Natural killer cell (primary cell): ENCODE measurements around the gene DCDC2B. TPM values are rescaled to one million over a fixed set of nuclear protein-coding genes. Genes with fewer than 3 reads are reported as not detected.
A peak's percentile ranks its signal among the peaks of the same experiment; 100 is the strongest.

Source experiments
- ATAC-seq, 3 donors: fragments of 150-1000 bp in 2 of 3; fragments of 200-7000 bp in 1 of 3; cut with Tn5 transposase; 1 replicate in 1 of 3; 2 replicates in 2 of 3; pipeline ENCODE4 v1.10.0; 2021; ENCODE audit warnings: mild to moderate bottlenecking in 2 of 3, moderate library complexity in 2 of 3
- DNase-seq, 2 donors: peaks; one replicate each; pipeline versions ENCODE4 v3.0.0 to v3.0.0-alpha.2; 2013 to 2021; ENCODE audit warnings: mixed read lengths in 1 of 2
- H3K27ac ChIP-seq: one replicate; pipeline ENCODE4 v1.5.1; 2013; ENCODE audit warnings: mild to moderate bottlenecking, low read length
- H3K27me3 ChIP-seq: one replicate; pipeline ENCODE4 v1.6.1; 2013; ENCODE audit warnings: low read length; ENCODE audit not compliant: control insufficient read depth, insufficient read depth
- H3K36me3 ChIP-seq: one replicate; pipeline ENCODE4 v1.6.1; 2013; ENCODE audit warnings: low read length; ENCODE audit not compliant: control insufficient read depth, insufficient read depth
- H3K4me1 ChIP-seq: one replicate; pipeline ENCODE4 v1.6.1; 2013; ENCODE audit warnings: low read length; ENCODE audit not compliant: control insufficient read depth, insufficient read depth
- H3K4me3 ChIP-seq: one replicate; pipeline ENCODE4 v1.5.1; 2013; ENCODE audit warnings: low read length
- H3K9me3 ChIP-seq: one replicate; pipeline ENCODE4 v1.6.1; 2013; ENCODE audit warnings: low read length; ENCODE audit not compliant: control insufficient read depth, insufficient read depth
- H3K27ac Mint-ChIP-seq, 2 donors: one replicate each; pipeline ENCODE4 v1.8.0; 2022; ENCODE audit warnings: mild to moderate bottlenecking in 2 of 2, mixed read lengths in 2 of 2, moderate library complexity in 1 of 2
- H3K27me3 Mint-ChIP-seq, 2 donors: one replicate each; pipeline ENCODE4 v1.8.0; 2022; ENCODE audit warnings: low read depth in 2 of 2, mixed read lengths in 2 of 2
- H3K36me3 Mint-ChIP-seq: one replicate; pipeline ENCODE4 v1.8.0; 2022; ENCODE audit warnings: mixed read lengths
- H3K4me1 Mint-ChIP-seq, 2 donors: one replicate each; pipeline ENCODE4 v1.8.0; 2022; ENCODE audit warnings: mixed read lengths in 2 of 2
- H3K4me3 Mint-ChIP-seq: one replicate; pipeline ENCODE4 v1.8.0; 2022; ENCODE audit warnings: mild to moderate bottlenecking, moderate library complexity, mixed read lengths
- H3K9me3 Mint-ChIP-seq, 2 donors: one replicate each; pipeline ENCODE4 v1.8.0; 2022; ENCODE audit warnings: mixed read lengths in 2 of 2
- WGBS: methylation state at CpG from one replicate; pipeline ENCODE4 v1.1.7; 2013; ENCODE audit warnings: missing lambda C conversion rate; ENCODE audit not compliant: insufficient coverage; 5-methylcytosine and 5-hydroxymethylcytosine counted together
- intact Hi-C: fragments of 100-400 bp; cut with micrococcal nuclease; formaldehyde crosslinking; loops from one replicate; pipeline ENCODE4 v1.14.2; 2022
- total RNA-seq, 4 donors: library from RNA; stranded (reverse); fragments of 120-200 nt in 1 of 4; gene quantifications; one replicate each; pipeline versions ENCODE4 v1.2.3 to v1.2.4, GENCODE V29; 2013 to 2022
- TF ChIP-seq, protein P1 (sequence below): fragments of 200-600 bp; IDR thresholded peaks from one replicate; pipeline ENCODE4 v1.8.0; 2022; ENCODE audit warnings: antibody characterized with exemption

DCDC2B gene
- total RNA-seq, 3 donors from 2014 or later (not counting 1 experiment from before 2014, with no cell fraction given) = not detected

DNA sequence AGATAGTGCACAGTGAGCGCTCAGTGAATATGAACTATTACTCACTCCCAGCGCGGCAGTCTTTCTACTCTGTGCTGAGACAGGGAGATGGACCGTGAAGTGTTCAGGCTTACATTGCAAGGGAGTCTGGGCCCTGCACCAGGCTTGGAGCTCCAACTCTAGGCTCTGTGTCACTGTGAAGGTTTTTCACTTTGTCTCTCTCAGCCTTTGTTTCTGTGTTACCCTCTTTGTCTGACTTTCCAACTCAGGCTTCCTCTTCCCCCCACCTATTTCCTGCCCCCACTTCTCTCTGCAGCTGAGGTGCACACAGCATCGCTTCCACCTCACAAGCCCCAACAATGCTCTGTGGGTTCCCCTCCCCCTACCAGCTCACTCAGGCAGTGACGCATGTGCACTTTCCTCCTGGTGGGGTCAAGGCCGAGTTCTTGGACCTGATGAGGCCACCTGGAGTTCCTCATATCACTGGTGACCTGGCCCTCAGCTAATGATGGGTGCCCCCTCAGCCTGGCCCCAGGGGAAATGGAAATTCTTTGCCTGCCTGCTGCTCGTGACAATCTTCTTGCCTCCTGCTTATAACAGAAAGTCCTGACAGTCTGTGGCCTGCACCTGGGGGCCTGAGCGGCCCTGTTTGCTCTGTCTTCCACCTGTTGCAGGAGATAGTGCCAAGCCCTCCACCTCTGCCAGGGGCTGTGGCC, 41.1 kb downstream of the DCDC2B start:
- peaks cover 56 to 71% of the 10 kb centered on the region in 2 donors for H3K4me1 Mint-ChIP-seq
- peak overlapping the region; percentile 86 for H3K27ac ChIP-seq
- no peaks in the 10 kb centered on the region for H3K36me3 ChIP-seq
- H3K4me3 ChIP-seq = peak overlapping the region; percentile 4
- H3K4me1 ChIP-seq = peaks cover 79% of the 10 kb centered on the region
- peak overlapping the region; percentile 93 to 96 for H3K27ac Mint-ChIP-seq
- H3K9me3 Mint-ChIP-seq = no peaks in the 10 kb centered on the region
- H3K27me3 Mint-ChIP-seq = no peaks in the 10 kb centered on the region
- DNase-seq = peak; percentile 72 to 94
- 4% methylated on average over 9 of the region's 9 CpGs for WGBS
- H3K9me3 ChIP-seq = no peaks in the 10 kb centered on the region
- TF ChIP-seq, protein P1, sequence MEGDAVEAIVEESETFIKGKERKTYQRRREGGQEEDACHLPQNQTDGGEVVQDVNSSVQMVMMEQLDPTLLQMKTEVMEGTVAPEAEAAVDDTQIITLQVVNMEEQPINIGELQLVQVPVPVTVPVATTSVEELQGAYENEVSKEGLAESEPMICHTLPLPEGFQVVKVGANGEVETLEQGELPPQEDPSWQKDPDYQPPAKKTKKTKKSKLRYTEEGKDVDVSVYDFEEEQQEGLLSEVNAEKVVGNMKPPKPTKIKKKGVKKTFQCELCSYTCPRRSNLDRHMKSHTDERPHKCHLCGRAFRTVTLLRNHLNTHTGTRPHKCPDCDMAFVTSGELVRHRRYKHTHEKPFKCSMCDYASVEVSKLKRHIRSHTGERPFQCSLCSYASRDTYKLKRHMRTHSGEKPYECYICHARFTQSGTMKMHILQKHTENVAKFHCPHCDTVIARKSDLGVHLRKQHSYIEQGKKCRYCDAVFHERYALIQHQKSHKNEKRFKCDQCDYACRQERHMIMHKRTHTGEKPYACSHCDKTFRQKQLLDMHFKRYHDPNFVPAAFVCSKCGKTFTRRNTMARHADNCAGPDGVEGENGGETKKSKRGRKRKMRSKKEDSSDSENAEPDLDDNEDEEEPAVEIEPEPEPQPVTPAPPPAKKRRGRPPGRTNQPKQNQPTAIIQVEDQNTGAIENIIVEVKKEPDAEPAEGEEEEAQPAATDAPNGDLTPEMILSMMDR = no peak
- intact Hi-C loops = loop anchor here (2.0 to 5.0 kb wide), 3 partner anchors 15 to 41 kb away; no protein-coding TSS in a partner anchor
- H3K36me3 Mint-ChIP-seq = no peaks in the 10 kb centered on the region
- peak; percentile 72 to 85 (median 82) for ATAC-seq
- H3K27me3 ChIP-seq = no peaks in the 10 kb centered on the region
- peak overlapping the region; percentile 100 for H3K4me3 Mint-ChIP-seq

DNA sequence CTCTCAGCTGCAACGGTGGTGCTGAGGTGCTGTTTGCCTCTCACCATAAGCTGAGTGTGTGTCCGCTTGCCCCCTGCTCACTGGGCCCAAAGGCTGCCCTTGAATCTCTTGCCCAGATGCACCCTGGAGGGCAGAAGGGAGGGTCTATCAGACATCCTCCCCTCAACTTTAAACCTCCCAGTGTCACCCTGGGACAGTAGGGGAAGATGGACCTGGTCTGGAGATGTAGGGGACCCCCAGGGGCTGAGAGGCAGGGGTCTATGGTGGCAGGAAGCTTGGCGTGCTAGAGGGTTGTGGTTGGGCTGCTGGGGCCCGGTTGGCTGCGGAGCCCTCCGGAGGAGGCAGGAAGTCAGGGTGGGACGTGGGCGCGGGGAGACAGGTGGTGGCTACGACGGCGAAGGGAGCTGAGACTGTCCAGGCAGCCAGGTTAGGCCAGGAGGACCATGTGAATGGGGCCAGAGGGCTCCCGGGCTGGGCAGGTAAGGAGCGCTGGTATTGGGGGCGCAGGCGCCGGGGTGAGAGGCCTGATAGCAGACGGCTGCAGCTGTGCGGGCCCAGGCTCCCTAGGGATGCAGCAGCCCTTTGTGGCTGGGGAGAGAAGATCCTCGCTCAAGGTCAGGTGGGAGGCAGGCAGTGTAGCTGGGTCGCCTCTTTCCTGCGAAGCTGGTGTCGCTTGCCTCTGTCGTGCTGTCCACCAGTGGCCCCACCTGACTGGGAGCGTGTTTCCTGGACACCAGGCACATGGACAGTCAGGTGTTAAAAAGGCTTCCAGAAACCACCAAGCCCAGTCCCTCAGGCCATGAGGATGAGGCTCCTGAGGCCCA, 42.2 kb downstream of the DCDC2B start, which contains the start of gene LCK:
TSS of gene LCK (plus strand) at position 373 of the 824 bp plus-strand sequence. CDS start 23,065 bp downstream, outside the sequence.
- WGBS = 9% methylated on average over 25 of the region's 25 CpGs
- TF ChIP-seq, protein P1 = no peak
- Mint-ChIP-seq H3K9me3 (no peaks in the 10 kb centered on the region), H3K27me3 (no peaks in the 10 kb centered on the region), H3K27ac (peak within 1 kb of the TSS; percentile 93 to 96), H3K4me3 (peak within 1 kb of the TSS; percentile 100), H3K36me3 (no peaks in the 10 kb centered on the region), H3K4me1 (peaks cover 61 to 78% of the 10 kb centered on the region in 2 donors)
- Histone ChIP-seq H3K4me1 (peaks cover 90% of the 10 kb centered on the region), H3K27me3 (no peaks in the 10 kb centered on the region), H3K36me3 (no peaks in the 10 kb centered on the region), H3K4me3 (peak within 1 kb of the TSS; percentile 68), H3K9me3 (no peaks in the 10 kb centered on the region), H3K27ac (peak within 1 kb of the TSS; percentile 86)
- intact Hi-C loops = loop anchor here (2.0 to 5.0 kb wide), 3 partner anchors 14 to 40 kb away; no protein-coding TSS in a partner anchor
- DNase-seq = peak; percentile 56 to 80
- peak; percentile 13 to 28 (median 24) for ATAC-seq

DNA sequence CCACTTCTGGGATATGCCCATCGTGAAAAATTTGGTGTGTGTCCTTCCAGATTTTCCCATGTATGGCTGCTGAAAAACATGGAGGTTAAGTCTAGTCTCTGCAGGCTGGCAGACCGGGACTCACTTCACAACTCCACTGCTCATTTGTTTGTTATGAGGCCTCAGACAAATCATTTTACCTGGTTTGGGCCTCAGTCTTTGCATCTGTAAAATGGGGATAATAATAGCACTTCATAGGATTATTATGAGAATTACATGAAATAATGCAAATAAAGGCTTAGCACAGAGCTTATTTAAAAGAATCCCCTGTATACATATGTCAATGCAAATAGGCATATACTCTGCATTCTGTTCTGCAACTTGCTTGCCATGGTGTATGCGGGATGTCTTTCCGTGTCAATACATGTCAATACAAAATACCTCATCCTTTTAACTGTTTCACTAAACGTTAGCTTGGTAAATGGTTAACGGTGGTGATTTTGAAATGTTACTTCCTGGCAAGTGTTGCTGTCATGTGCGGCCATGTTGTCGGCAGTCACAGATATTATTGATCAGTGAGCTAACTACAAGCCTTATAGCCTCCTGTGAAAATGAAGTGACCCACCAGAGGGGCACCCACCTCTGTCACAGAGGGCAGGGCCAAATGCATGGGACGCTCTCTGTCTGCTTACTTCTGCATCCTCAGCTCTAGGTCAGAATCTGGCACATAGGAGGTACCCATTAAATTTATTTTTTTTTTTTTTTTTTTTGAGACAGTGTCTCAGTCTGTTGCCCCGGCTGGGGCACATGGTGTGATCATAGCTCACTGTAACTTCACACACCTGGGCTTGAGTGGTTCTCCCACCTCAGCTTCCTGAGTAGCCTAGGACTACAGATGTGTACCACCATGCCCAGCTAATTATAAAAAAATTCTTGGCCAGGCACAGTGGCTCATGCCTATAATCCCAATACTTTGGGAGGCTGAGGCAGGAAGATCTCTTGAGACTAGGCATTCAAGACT, 46.5 kb downstream of the DCDC2B start:
- H3K27me3 ChIP-seq = no peaks in the 10 kb centered on the region
- H3K27ac ChIP-seq = peak overlapping the region; percentile 86
- H3K36me3 ChIP-seq = peaks cover 5% of the 10 kb centered on the region
- H3K27me3 Mint-ChIP-seq = no peaks in the 10 kb centered on the region
- H3K36me3 Mint-ChIP-seq = no peaks in the 10 kb centered on the region
- H3K27ac Mint-ChIP-seq = peak overlapping the region; percentile 93 to 96
- no peaks in the 10 kb centered on the region for H3K9me3 Mint-ChIP-seq
- peaks cover 47 to 65% of the 10 kb centered on the region in 2 donors for H3K4me1 Mint-ChIP-seq
- ATAC-seq = peak in 1 of 3 donors; percentile 7
- TF ChIP-seq, protein P1 = no peak
- peak in 1 of 2 donors; percentile 58 for DNase-seq
- peaks cover 98% of the 10 kb centered on the region for H3K4me1 ChIP-seq
- 61% methylated on average over 6 of the region's 10 CpGs for WGBS
- H3K4me3 ChIP-seq = no peak overlapping the region
- H3K9me3 ChIP-seq = no peaks in the 10 kb centered on the region
- intact Hi-C loops = no loop called here
- peak overlapping the region; percentile 85 for H3K4me3 Mint-ChIP-seq
